ENCODE results near the gene PHKG1. TPM values are rescaled to one million over a fixed set of nuclear protein-coding genes. Genes with fewer than 3 reads are reported as not detected.
"Not testable (repeated sequence)": the region's sequence is repeated elsewhere in the genome, so short reads cannot be mapped to it uniquely, and the experiment has no call there.

Gene PHKG1
- polyA plus RNA-seq, 2 of the 4 experiments (the other 2 are of a cell fraction): 0.41 to 1.0 TPM

- ChIA-PET POLR2A (interaction anchor here (6.1 kb wide), 1 partner anchor 15 kb away, joined by 114 read pairs; the partner anchor contains the start of genes CCT6A and PSPH), CTCF (interaction anchor here (2.2 kb wide), 1 partner anchor 8 kb away, joined by 15 read pairs; no protein-coding TSS in a partner anchor)
- FAIRE-seq; ATAC-seq; H3K27ac ChIP-seq; DNase-seq (ENCODE audit: low read depth in 1 of 2, low spot score in 1 of 2); H3K4me2 ChIP-seq; H3K4me3 ChIP-seq; H3K9me3 ChIP-seq: not testable (repeated sequence)
- 98% methylated on average over 13 of the region's 13 CpGs for WGBS (ENCODE audit: missing lambda C conversion rate)
- H3K4me1 ChIP-seq: peaks cover 30% of the 10 kb centered on the region
Measured at GRCh38 chr7:56066376-56066775, 26.4 kb downstream of the PHKG1 start.

GRCh38 chr7:56063882-56064625 lies 28.7 kb downstream of the PHKG1 start, which contains the start of gene SUMF2:
Gene SUMF2 (plus strand): TSS chr7:56064286. CDS start chr7:56064312, 26 bp downstream.
- H3K4me3 ChIP-seq: peak within 1 kb of the TSS; percentile 81
- POLR2A ChIA-PET: interaction anchor here (1.1 to 6.1 kb wide), 5 partner anchors 10 to 42 kb away, joined by 3 to 114 read pairs (median 6); partner anchors contain the start of genes CCT6A, CHCHD2 and PSPH
- ATAC-seq: peak; percentile 95 to 96
- CTCF ChIA-PET: interaction anchor here (0.6 to 4.3 kb wide), 8 partner anchors 8 to 423 kb away, joined by 3 to 19 read pairs (median 4); partner anchors contain the start of genes CCT6A and PSPH
- H3K4me2 ChIP-seq: peak within 1 kb of the TSS; percentile 62
- WGBS (ENCODE audit: missing lambda C conversion rate): 1% methylated on average over 43 of the region's 49 CpGs
- DNase-seq (ENCODE audit: low read depth in 1 of 2, low spot score in 1 of 2): peak; percentile 92 to 98
- H3K27ac ChIP-seq: peak within 1 kb of the TSS; percentile 91 to 94
- H3K4me1 ChIP-seq: peaks cover 54% of the 10 kb centered on the region
- no peaks in the 10 kb centered on the region for H3K9me3 ChIP-seq
- FAIRE-seq: no peak
- peak; percentile 88; the same call in 1 of the 2 replicates for TF ChIP-seq TFCP2L1 (CRISPR knock-in tag; IDR thresholded peaks at IDR 0.05)
- no peak for TF ChIP-seq MAFK (IDR thresholded peaks at IDR 0.05; ENCODE audit: partially characterized antibody)
- no peak for TF ChIP-seq ESRRA (IDR thresholded peaks at IDR 0.05; ENCODE audit: borderline replicate concordance, low read length)
- no peak for TF ChIP-seq EHF (CRISPR knock-in tag; IDR thresholded peaks at IDR 0.05)
- peak; percentile 46; the same call in 1 of the 2 replicates for TF ChIP-seq FOSB (CRISPR knock-in tag; IDR thresholded peaks at IDR 0.05)
- no peak for TF ChIP-seq NFE2L2 (conservative IDR thresholded peaks at IDR 0.05; ENCODE audit: low read length)
- TF ChIP-seq BCL3 (IDR thresholded peaks at IDR 0.05): peak; percentile 89
- peak; percentile 92 to 94 for TF ChIP-seq CEBPB (IDR thresholded peaks at IDR 0.05)
- TF ChIP-seq HOXB13 (CRISPR knock-in tag; IDR thresholded peaks at IDR 0.05; ENCODE audit: low read depth): no peak
- no peak for TF ChIP-seq ZC3H11A (IDR thresholded peaks at IDR 0.05)
- no peak for TF ChIP-seq RAD21 (conservative IDR thresholded peaks at IDR 0.05 in 1 of 2, IDR thresholded peaks at IDR 0.05 in 1 of 2)
- TF ChIP-seq MYC (IDR thresholded peaks at IDR 0.05; ENCODE audit: borderline replicate concordance, low read length): peak; percentile 75
- TF ChIP-seq ZFP36 (IDR thresholded peaks at IDR 0.05; ENCODE audit: borderline replicate concordance, partially characterized antibody): no peak
- TF ChIP-seq JUN (IDR thresholded peaks at IDR 0.05): peak; percentile 62 to 95; a peak in 4 of 5 replicates
- TF ChIP-seq ELK1 (IDR thresholded peaks at IDR 0.05; ENCODE audit: low read depth, low read length): no peak
- TF ChIP-seq HEYL (CRISPR knock-in tag; IDR thresholded peaks at IDR 0.05): no peak
- peak; percentile 52; the same call in 1 of the 2 replicates for TF ChIP-seq RARB (CRISPR knock-in tag; IDR thresholded peaks at IDR 0.05)
- no peak for TF ChIP-seq SREBF2 (IDR thresholded peaks at IDR 0.05)
- TF ChIP-seq POLR2AphosphoS2 (conservative IDR thresholded peaks at IDR 0.05; ENCODE audit: low read length): peak; percentile 88; the same call in 1 of the 2 replicates
- no peak for TF ChIP-seq FOSL2 (IDR thresholded peaks at IDR 0.05)
- TF ChIP-seq FOSL2 (CRISPR knock-in tag; IDR thresholded peaks at IDR 0.05): peak; percentile 7
- TF ChIP-seq NR3C1 (IDR thresholded peaks at IDR 0.05): no peak
- TF ChIP-seq USF2 (IDR thresholded peaks at IDR 0.05): no peak
- TF ChIP-seq EHMT2 (IDR thresholded peaks at IDR 0.05; ENCODE audit: low read depth): no peak
- TF ChIP-seq SMC3 (IDR thresholded peaks at IDR 0.05): no peak
- TF ChIP-seq FOXS1 (CRISPR knock-in tag; IDR thresholded peaks at IDR 0.05): no peak
- TF ChIP-seq TP53 (CRISPR knock-in tag; IDR thresholded peaks at IDR 0.05): peak; percentile 71; the same call in 1 of the 2 replicates
- TF ChIP-seq ATOH8 (CRISPR knock-in tag; IDR thresholded peaks at IDR 0.05; ENCODE audit: low read depth): no peak
- TF ChIP-seq NPAS2 (CRISPR knock-in tag; IDR thresholded peaks at IDR 0.05; ENCODE audit: borderline replicate concordance): no peak

All from A549 (cell line).